PC-9 (cell line): ENCODE results near the gene MYO1E. TPM values are rescaled to one million over a fixed set of nuclear protein-coding genes. Genes with fewer than 3 reads are reported as not detected.
A peak's percentile ranks its signal among the peaks of the same experiment; 100 is the strongest.

Experiments
- BruUV-seq: library from RNA; stranded (reverse); fragments of 400-500 nt; replicated peaks from 2 replicates; lab custom pipeline; 2021; lab: Mats Ljungman, UMichigan
- CTCF ChIA-PET: fragments of 300-600 bp; sonication (Branson Sonifier 250); formaldehyde crosslinking; loops from one replicate; lab custom pipeline; 2022; ENCODE audit warnings: antibody characterized with exemption; lab: Charles Lee
- POLR2A ChIA-PET: fragments of 300-600 bp; sonication (Branson Sonifier 250); formaldehyde crosslinking; loops from one replicate; lab custom pipeline; 2022; ENCODE audit warnings: antibody characterized with exemption; ENCODE audit not compliant: unreplicated experiment; lab: Charles Lee
- DNase-seq, 2 experiments: peaks; one replicate each; pipeline versions ENCODE4 v3.0.0 to v3.0.0-alpha.2; 2015 to 2022; ENCODE audit warnings: mixed read lengths in 1 of 2
- H2AFZ ChIP-seq: fragments of 200-600 bp; sonication (generic); 2 replicates; pipeline ENCODE4 v1.8.1; 2017; ENCODE audit warnings: antibody characterized with exemption
- H3F3A ChIP-seq: fragments of 200-600 bp; sonication (generic); 2 replicates; pipeline ENCODE4 v1.8.1; 2017; ENCODE audit warnings: antibody characterized with exemption, mild to moderate bottlenecking, low read depth; ENCODE audit not compliant: insufficient read depth
- H3K27ac ChIP-seq: fragments of 200-600 bp; sonication (generic); 2 replicates; pipeline ENCODE4 v1.6.1; 2016; ENCODE audit warnings: mixed run types
- H3K27me3 ChIP-seq: fragments of 200-600 bp; sonication (generic); 2 replicates; pipeline ENCODE4 v1.6.1; 2016; ENCODE audit warnings: low read depth, mixed run types; ENCODE audit not compliant: insufficient read depth
- H3K36me3 ChIP-seq: fragments of 200-600 bp; sonication (generic); 2 replicates; pipeline ENCODE4 v1.6.1; 2016; ENCODE audit warnings: low read depth, mixed run types
- H3K4me1 ChIP-seq: fragments of 200-600 bp; sonication (generic); replicated peaks from 2 replicates; pipeline ENCODE4 v1.6.1; 2016; ENCODE audit warnings: mixed run types; ENCODE audit not compliant: insufficient read depth
- H3K4me2 ChIP-seq: fragments of 200-600 bp; sonication (generic); 2 replicates; pipeline ENCODE4 v1.6.1; 2017; ENCODE audit warnings: mixed run types
- H3K4me3 ChIP-seq: fragments of 200-600 bp; sonication (generic); 2 replicates; pipeline ENCODE4 v1.6.1; 2016; ENCODE audit warnings: mixed run types
- H3K79me2 ChIP-seq: fragments of 200-600 bp; sonication (generic); 2 replicates; pipeline ENCODE4 v1.6.1; 2017; ENCODE audit warnings: low read depth, mixed run types
- H3K9me2 ChIP-seq: fragments of 200-600 bp; sonication (generic); 2 replicates; pipeline ENCODE4 v1.8.1; 2017; ENCODE audit warnings: mild to moderate bottlenecking; ENCODE audit not compliant: insufficient read depth
- H3K9me3 ChIP-seq: fragments of 200-600 bp; sonication (generic); 2 replicates; pipeline ENCODE4 v1.8.1; 2016; ENCODE audit warnings: low read depth; ENCODE audit not compliant: insufficient read depth
- H4K20me1 ChIP-seq: fragments of 200-600 bp; sonication (generic); 2 replicates; pipeline ENCODE4 v1.8.1; 2017; ENCODE audit not compliant: insufficient read depth
- EZH2 ChIP-seq: fragments of 200-600 bp; sonication (generic); IDR thresholded peaks from 2 replicates; pipeline ENCODE4 v1.8.0; 2017; ENCODE audit warnings: antibody characterized with exemption, low read depth
- intact Hi-C: fragments of 100-400 bp; cut with micrococcal nuclease; formaldehyde crosslinking; loops from one replicate; pipeline ENCODE4 v1.10.0; 2022; ENCODE audit not compliant: unreplicated experiment
- total RNA-seq: library from RNA; stranded (reverse); gene quantifications from 2 replicates; pipeline ENCODE4 v1.2.3, GENCODE V29; 2021
- TF ChIP-seq, protein P1 (sequence below): fragments of 200-600 bp; sonication (generic); conservative IDR thresholded peaks from 2 replicates; pipeline ENCODE4 v1.6.1; 2017; ENCODE audit warnings: mixed run types, antibody characterized with exemption, mild to moderate bottlenecking, moderate library complexity

The MYO1E gene
- total RNA-seq, 1 experiment from 2014 or later = 156 TPM

DNA sequence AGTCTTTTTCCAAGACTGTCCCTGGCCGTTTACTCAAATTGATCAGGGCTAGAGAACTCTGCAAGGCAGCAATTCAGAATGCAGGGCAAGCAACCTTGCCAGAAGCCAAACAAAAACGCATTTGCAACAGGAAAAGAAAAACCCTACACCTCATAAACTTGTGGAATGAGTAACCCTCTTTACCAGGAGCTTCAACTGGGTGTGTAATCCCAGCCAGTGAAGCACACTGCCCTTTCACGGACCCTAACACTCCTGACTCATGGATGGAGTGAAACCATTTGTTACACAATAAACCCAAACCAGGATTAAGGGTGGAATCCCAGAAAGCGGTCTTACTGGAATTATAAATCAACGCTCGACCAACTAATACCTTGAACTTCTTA lies 180.8 kb downstream of the MYO1E start:
- Histone ChIP-seq H3K27ac (peak overlapping the region; percentile 99), H3K4me3 (peak overlapping the region; percentile 45; the same call in 1 of the 2 replicates)
- POLR2A ChIA-PET = interaction anchor here (0.5 to 0.7 kb wide), 7 partner anchors 86 to 422 kb away, joined by 3 to 23 read pairs (median 6); no protein-coding TSS in a partner anchor

GRCh38 chr15:59190291-59190690 lies 182.4 kb downstream of the MYO1E start:
- H3K9me3 ChIP-seq = no peaks in the 10 kb centered on the region
- H3K36me3 ChIP-seq = peaks cover 39% of the 10 kb centered on the region
- no peak overlapping the region for H3K4me3 ChIP-seq
- peak overlapping the region; percentile 99 for H3K27ac ChIP-seq
- no peak for DNase-seq
- TF ChIP-seq, protein P1, sequence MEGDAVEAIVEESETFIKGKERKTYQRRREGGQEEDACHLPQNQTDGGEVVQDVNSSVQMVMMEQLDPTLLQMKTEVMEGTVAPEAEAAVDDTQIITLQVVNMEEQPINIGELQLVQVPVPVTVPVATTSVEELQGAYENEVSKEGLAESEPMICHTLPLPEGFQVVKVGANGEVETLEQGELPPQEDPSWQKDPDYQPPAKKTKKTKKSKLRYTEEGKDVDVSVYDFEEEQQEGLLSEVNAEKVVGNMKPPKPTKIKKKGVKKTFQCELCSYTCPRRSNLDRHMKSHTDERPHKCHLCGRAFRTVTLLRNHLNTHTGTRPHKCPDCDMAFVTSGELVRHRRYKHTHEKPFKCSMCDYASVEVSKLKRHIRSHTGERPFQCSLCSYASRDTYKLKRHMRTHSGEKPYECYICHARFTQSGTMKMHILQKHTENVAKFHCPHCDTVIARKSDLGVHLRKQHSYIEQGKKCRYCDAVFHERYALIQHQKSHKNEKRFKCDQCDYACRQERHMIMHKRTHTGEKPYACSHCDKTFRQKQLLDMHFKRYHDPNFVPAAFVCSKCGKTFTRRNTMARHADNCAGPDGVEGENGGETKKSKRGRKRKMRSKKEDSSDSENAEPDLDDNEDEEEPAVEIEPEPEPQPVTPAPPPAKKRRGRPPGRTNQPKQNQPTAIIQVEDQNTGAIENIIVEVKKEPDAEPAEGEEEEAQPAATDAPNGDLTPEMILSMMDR = no peak
- no peak for TF ChIP-seq EZH2
- CTCF ChIA-PET = no interaction called here
- BruUV-seq = no TSS peak
- POLR2A ChIA-PET = no interaction called here
- H3K79me2 ChIP-seq = peaks cover 8% of the 10 kb centered on the region; the same call in 1 of the 2 replicates
- intact Hi-C loops = no loop called here
- peaks cover 38% of the 10 kb centered on the region for H3F3A ChIP-seq
- no peaks in the 10 kb centered on the region for H3K27me3 ChIP-seq
- H3K4me2 ChIP-seq = no peak overlapping the region
- H4K20me1 ChIP-seq = no peaks in the 10 kb centered on the region
- no peak overlapping the region for H2AFZ ChIP-seq
- H3K4me1 ChIP-seq = peaks cover 32% of the 10 kb centered on the region
- no peaks in the 10 kb centered on the region for H3K9me2 ChIP-seq

More for the DNA sequence above, 180.8 kb downstream of the MYO1E start:
- Histone ChIP-seq H3K9me2 (no peaks in the 10 kb centered on the region), H3K4me1 (peaks cover 32% of the 10 kb centered on the region), H3K4me2 (peak overlapping the region; percentile 87), H3K27me3 (no peaks in the 10 kb centered on the region), H3F3A (peaks cover 36% of the 10 kb centered on the region), H3K79me2 (peaks cover 8% of the 10 kb centered on the region; the same call in 1 of the 2 replicates), H3K9me3 (no peaks in the 10 kb centered on the region), H4K20me1 (no peaks in the 10 kb centered on the region), H3K36me3 (peaks cover 37% of the 10 kb centered on the region), H2AFZ (no peak overlapping the region)
- intact Hi-C loops = loop anchor here (1.0 kb wide), 1 partner anchor 22 kb away; no protein-coding TSS in a partner anchor
- TF ChIP-seq, protein P1 = no peak
- TF ChIP-seq EZH2 = no peak
- BruUV-seq = no TSS peak
- DNase-seq = peak; percentile 65 to 97
- CTCF ChIA-PET = interaction anchor here (0.7 kb wide), 1 partner anchor 179 kb away, joined by 5 read pairs; no protein-coding TSS in a partner anchor

GRCh38 chr15:59189241-59189640 lies 183.4 kb downstream of the MYO1E start:
- no peaks in the 10 kb centered on the region for H3K9me2 ChIP-seq
- POLR2A ChIA-PET = no interaction called here
- H3F3A ChIP-seq = peaks cover 37% of the 10 kb centered on the region
- BruUV-seq = no TSS peak
- H3K36me3 ChIP-seq = peaks cover 45% of the 10 kb centered on the region
- intact Hi-C loops = no loop called here
- H3K9me3 ChIP-seq = no peaks in the 10 kb centered on the region
- no peaks in the 10 kb centered on the region for H3K27me3 ChIP-seq
- H3K4me3 ChIP-seq = no peak overlapping the region
- peaks cover 32% of the 10 kb centered on the region for H3K4me1 ChIP-seq
- H4K20me1 ChIP-seq = no peaks in the 10 kb centered on the region
- TF ChIP-seq EZH2 = no peak
- TF ChIP-seq, protein P1 = no peak
- no peak for DNase-seq
- H3K79me2 ChIP-seq = peaks cover 8% of the 10 kb centered on the region; the same call in 1 of the 2 replicates
- H2AFZ ChIP-seq = no peak overlapping the region
- H3K4me2 ChIP-seq = no peak overlapping the region
- no peak overlapping the region for H3K27ac ChIP-seq
- CTCF ChIA-PET = no interaction called here
